Measurements from ENCODE around the gene WDCP.

Gene WDCP

GRCh38 chr2:24075259-24075658 lies 28.1 kb upstream of the WDCP start:
- no peak for TF ChIP-seq USF1 (IDR thresholded peaks at IDR 0.05)
- TF ChIP-seq CREB1 (IDR thresholded peaks at IDR 0.05; ENCODE audit: low read depth), result no peak
- TF ChIP-seq MAX (IDR thresholded peaks at IDR 0.05), result no peak
- TF ChIP-seq REST (IDR thresholded peaks at IDR 0.05; ENCODE audit: low read depth), result no peak
- no peak for TF ChIP-seq FOXM1 (IDR thresholded peaks at IDR 0.05; ENCODE audit: borderline replicate concordance, low read depth)
- TF ChIP-seq EP300 (IDR thresholded peaks at IDR 0.05; ENCODE audit: borderline replicate concordance), result no peak

GRCh38 chr2:24073816-24074215 lies 26.6 kb upstream of the WDCP start:
- no peak for TF ChIP-seq USF1 (IDR thresholded peaks at IDR 0.05)
- TF ChIP-seq MAX (IDR thresholded peaks at IDR 0.05), result no peak
- TF ChIP-seq EP300 (IDR thresholded peaks at IDR 0.05; ENCODE audit: borderline replicate concordance), result no peak
- TF ChIP-seq ZBTB7A (IDR thresholded peaks at IDR 0.05; ENCODE audit: low read depth), result no peak
- no peak for TF ChIP-seq NFIC (IDR thresholded peaks at IDR 0.05)
- TF ChIP-seq YY1 (IDR thresholded peaks at IDR 0.05; ENCODE audit: low read depth), result no peak
- TF ChIP-seq FOXM1 (IDR thresholded peaks at IDR 0.05; ENCODE audit: borderline replicate concordance, low read depth), result no peak
- TF ChIP-seq TEAD4 (IDR thresholded peaks at IDR 0.05), result no peak
- TF ChIP-seq EGR1 (IDR thresholded peaks at IDR 0.05), result no peak
- no peak for TF ChIP-seq REST (IDR thresholded peaks at IDR 0.05; ENCODE audit: low read depth)
- no peak for TF ChIP-seq TAF1 (IDR thresholded peaks at IDR 0.05; ENCODE audit: low read depth)
- TF ChIP-seq CEBPB (IDR thresholded peaks at IDR 0.05), result no peak
- TF ChIP-seq RAD21 (IDR thresholded peaks at IDR 0.05; ENCODE audit: low read depth), result no peak
- TF ChIP-seq CREB1 (IDR thresholded peaks at IDR 0.05; ENCODE audit: low read depth), result no peak
- TF ChIP-seq TCF12 (IDR thresholded peaks at IDR 0.05; ENCODE audit: low read depth), result no peak

DNA sequence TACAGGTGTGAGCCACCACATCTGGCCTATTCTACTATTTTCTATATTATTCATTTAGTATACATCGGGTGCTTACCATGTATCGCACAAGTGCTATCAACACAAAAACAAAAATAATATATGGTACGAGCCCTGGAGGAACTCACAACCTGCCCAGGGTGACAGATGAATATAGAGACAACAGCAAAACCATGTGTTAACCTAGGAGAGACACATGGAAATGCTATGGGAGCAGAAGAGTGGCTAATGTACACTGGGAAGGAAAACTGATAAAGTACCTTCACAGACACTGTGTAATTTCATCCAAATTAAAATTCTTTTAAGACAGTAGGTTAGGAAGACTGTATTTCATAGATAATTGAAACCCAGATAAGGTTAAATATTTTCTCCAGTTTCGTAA lies 25.1 kb upstream of the WDCP start:
- TF ChIP-seq FOXM1 (IDR thresholded peaks at IDR 0.05; ENCODE audit: borderline replicate concordance, low read depth) (no peak), MAX (IDR thresholded peaks at IDR 0.05) (no peak), YY1 (IDR thresholded peaks at IDR 0.05; ENCODE audit: low read depth) (no peak), EGR1 (IDR thresholded peaks at IDR 0.05) (no peak), CEBPB (IDR thresholded peaks at IDR 0.05) (no peak), REST (IDR thresholded peaks at IDR 0.05; ENCODE audit: low read depth) (no peak), CREB1 (IDR thresholded peaks at IDR 0.05; ENCODE audit: low read depth) (no peak), RAD21 (IDR thresholded peaks at IDR 0.05; ENCODE audit: low read depth) (no peak), USF1 (IDR thresholded peaks at IDR 0.05) (no peak), ZBTB7A (IDR thresholded peaks at IDR 0.05; ENCODE audit: low read depth) (no peak), NFIC (IDR thresholded peaks at IDR 0.05) (no peak), TEAD4 (IDR thresholded peaks at IDR 0.05) (no peak), TCF12 (IDR thresholded peaks at IDR 0.05; ENCODE audit: low read depth) (no peak)

DNA sequence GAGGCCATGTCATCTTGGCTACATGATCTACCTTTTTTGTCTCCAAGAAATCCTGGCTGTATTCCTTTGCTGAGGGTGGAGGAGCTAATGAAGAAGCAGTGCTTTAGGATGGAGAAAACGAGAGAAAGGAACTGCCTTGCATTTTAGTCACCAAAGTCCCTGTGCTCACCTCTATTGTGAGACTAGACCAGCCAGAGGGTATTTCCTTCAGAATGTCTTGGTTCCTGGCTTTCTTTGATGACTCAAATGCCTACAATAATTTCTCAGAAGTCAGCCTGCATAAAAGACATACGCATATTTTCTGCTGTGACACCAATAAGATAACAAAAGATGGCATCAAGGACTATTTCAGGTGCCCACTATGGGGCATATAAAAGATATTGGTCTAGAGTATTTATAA lies 18.1 kb upstream of the WDCP start:
- no peak for TF ChIP-seq EGR1 (IDR thresholded peaks at IDR 0.05)
- no peak for TF ChIP-seq CEBPB (IDR thresholded peaks at IDR 0.05)
- TF ChIP-seq CREB1 (IDR thresholded peaks at IDR 0.05; ENCODE audit: low read depth), result no peak
- TF ChIP-seq RAD21 (IDR thresholded peaks at IDR 0.05; ENCODE audit: low read depth), result no peak
- no peak for TF ChIP-seq YY1 (IDR thresholded peaks at IDR 0.05; ENCODE audit: low read depth)
- no peak for TF ChIP-seq MAX (IDR thresholded peaks at IDR 0.05)
- no peak for TF ChIP-seq REST (IDR thresholded peaks at IDR 0.05; ENCODE audit: low read depth)

All from Ishikawa (cell line).